ENCODE results near the gene CSAG2.
"Not testable (repeated sequence)": the region's sequence is repeated elsewhere in the genome, so short reads cannot be mapped to it uniquely, and the experiment has no call there.

GRCh38 chrX:152713195-152713594, 4.1 kb upstream of the CSAG2 start:
- TF ChIP-seq CTCF (IDR thresholded peaks at IDR 0.05; ENCODE audit: insufficient read depth, low read depth, low read length); EZH2 (IDR thresholded peaks at IDR 0.05; ENCODE audit: insufficient read depth, low read length): not testable (repeated sequence)
